Measurements from ENCODE around the gene GABPB1.

GABPB1 gene

GRCh38 chr15:50287324-50288116 is 67.5 kb downstream of the GABPB1 start:
- no peaks in the 10 kb centered on the region for H3K79me2 ChIP-seq (ENCODE audit: insufficient read depth, low read length)
- no peaks in the 10 kb centered on the region for H3K27me3 ChIP-seq (ENCODE audit: insufficient read depth, low read length)
- H3K27ac ChIP-seq (ENCODE audit: low read depth, low read length, poor library complexity, severe bottlenecking): no peak overlapping the region
- peaks cover 48% of the 10 kb centered on the region; the same call in 1 of the 2 replicates for H3K36me3 ChIP-seq (ENCODE audit: insufficient read depth, low read length)
- no peak overlapping the region for H3K9ac ChIP-seq (ENCODE audit: low read length)
- H3K9me3 ChIP-seq (ENCODE audit: low read length): no peaks in the 10 kb centered on the region
- TF ChIP-seq EZH2 (IDR thresholded peaks at IDR 0.05; ENCODE audit: borderline replicate concordance, low read length) (no peak), CTCF (IDR thresholded peaks at IDR 0.05; ENCODE audit: low read length) (no peak)
- no peak overlapping the region for H3K4me2 ChIP-seq (ENCODE audit: low read length)
- no peak overlapping the region for H3K4me3 ChIP-seq (ENCODE audit: low read depth, low read length, poor library complexity, severe bottlenecking)
- no peaks in the 10 kb centered on the region for H4K20me1 ChIP-seq (ENCODE audit: insufficient read depth, low read length)
- H3K4me1 ChIP-seq (ENCODE audit: insufficient read depth, low read length, severe bottlenecking): no peaks in the 10 kb centered on the region
- H3K9me2 ChIP-seq (ENCODE audit: low read depth, low read length): no peaks in the 10 kb centered on the region
- no peak overlapping the region for H2AFZ ChIP-seq (ENCODE audit: low read length)
- H3F3A ChIP-seq (ENCODE audit: insufficient read depth, low read length): no peaks in the 10 kb centered on the region

- no peaks in the 10 kb centered on the region for H4K20me1 ChIP-seq (ENCODE audit: insufficient read depth, low read length)
- no peak overlapping the region for H3K9ac ChIP-seq (ENCODE audit: low read length)
- no peak overlapping the region for H3K4me2 ChIP-seq (ENCODE audit: low read length)
- TF ChIP-seq EZH2 (IDR thresholded peaks at IDR 0.05; ENCODE audit: borderline replicate concordance, low read length) (no peak), CTCF (IDR thresholded peaks at IDR 0.05; ENCODE audit: low read length) (no peak)
- no peak overlapping the region for H3K4me3 ChIP-seq (ENCODE audit: low read depth, low read length, poor library complexity, severe bottlenecking)
- H3F3A ChIP-seq (ENCODE audit: insufficient read depth, low read length): no peaks in the 10 kb centered on the region
- H2AFZ ChIP-seq (ENCODE audit: low read length): no peak overlapping the region
- no peaks in the 10 kb centered on the region for H3K9me2 ChIP-seq (ENCODE audit: low read depth, low read length)
- no peaks in the 10 kb centered on the region for H3K9me3 ChIP-seq (ENCODE audit: low read length)
- no peaks in the 10 kb centered on the region for H3K27me3 ChIP-seq (ENCODE audit: insufficient read depth, low read length)
- H3K27ac ChIP-seq (ENCODE audit: low read depth, low read length, poor library complexity, severe bottlenecking): no peak overlapping the region
- no peaks in the 10 kb centered on the region for H3K79me2 ChIP-seq (ENCODE audit: insufficient read depth, low read length)
- H3K4me1 ChIP-seq (ENCODE audit: insufficient read depth, low read length, severe bottlenecking): no peaks in the 10 kb centered on the region
- peaks cover 21% of the 10 kb centered on the region; the same call in 1 of the 2 replicates for H3K36me3 ChIP-seq (ENCODE audit: insufficient read depth, low read length)
Observed at GRCh38 chr15:50281427-50281826, 73.6 kb downstream of the GABPB1 start.

- H3K9ac ChIP-seq (ENCODE audit: low read length): no peak overlapping the region
- TF ChIP-seq CTCF (IDR thresholded peaks at IDR 0.05; ENCODE audit: low read length) (no peak), EZH2 (IDR thresholded peaks at IDR 0.05; ENCODE audit: borderline replicate concordance, low read length) (no peak)
- H3K27me3 ChIP-seq (ENCODE audit: insufficient read depth, low read length): no peaks in the 10 kb centered on the region
- H3F3A ChIP-seq (ENCODE audit: insufficient read depth, low read length): no peaks in the 10 kb centered on the region
- no peak overlapping the region for H3K4me3 ChIP-seq (ENCODE audit: low read depth, low read length, poor library complexity, severe bottlenecking)
- no peaks in the 10 kb centered on the region for H3K9me2 ChIP-seq (ENCODE audit: low read depth, low read length)
- no peaks in the 10 kb centered on the region for H3K79me2 ChIP-seq (ENCODE audit: insufficient read depth, low read length)
- no peaks in the 10 kb centered on the region for H3K9me3 ChIP-seq (ENCODE audit: low read length)
- no peak overlapping the region for H3K27ac ChIP-seq (ENCODE audit: low read depth, low read length, poor library complexity, severe bottlenecking)
- H3K4me1 ChIP-seq (ENCODE audit: insufficient read depth, low read length, severe bottlenecking): no peaks in the 10 kb centered on the region
- no peak overlapping the region for H3K4me2 ChIP-seq (ENCODE audit: low read length)
- peaks cover 13% of the 10 kb centered on the region; the same call in 1 of the 2 replicates for H3K36me3 ChIP-seq (ENCODE audit: insufficient read depth, low read length)
- no peaks in the 10 kb centered on the region for H4K20me1 ChIP-seq (ENCODE audit: insufficient read depth, low read length)
- H2AFZ ChIP-seq (ENCODE audit: low read length): no peak overlapping the region
Observed at GRCh38 chr15:50280271-50280670, 74.7 kb downstream of the GABPB1 start.
